Hepatocyte (in vitro differentiated cells): ENCODE results near the gene KLC3. TPM values are rescaled to one million over a fixed set of nuclear protein-coding genes. Genes with fewer than 3 reads are reported as not detected.

ENCODE experiments used
- DNase-seq: peaks from one replicate; pipeline ENCODE4 v3.0.0-alpha.2; 2016; ENCODE audit warnings: low spot score
- H2AFZ ChIP-seq: fragments of 200-600 bp; sonication (generic); 2 replicates; pipeline ENCODE4 v1.6.0; 2016; ENCODE audit warnings: antibody characterized with exemption, mild to moderate bottlenecking
- H3K27ac ChIP-seq: fragments of 200-600 bp; sonication (generic); 2 replicates; pipeline ENCODE4 v1.5.1; 2016; ENCODE audit warnings: mild to moderate bottlenecking
- H3K27me3 ChIP-seq: fragments of 200-600 bp; sonication (generic); 2 replicates; pipeline ENCODE4 v1.6.1; 2016
- H3K36me3 ChIP-seq: fragments of 200-600 bp; sonication (generic); replicated peaks from 2 replicates; pipeline ENCODE4 v1.5.1; 2016; ENCODE audit warnings: low read depth; ENCODE audit not compliant: insufficient read depth
- H3K4me1 ChIP-seq: fragments of 200-600 bp; sonication (generic); 2 replicates; pipeline ENCODE4 v1.5.1; 2016; ENCODE audit warnings: mild to moderate bottlenecking, moderate library complexity; ENCODE audit not compliant: insufficient read depth
- H3K4me2 ChIP-seq: fragments of 200-600 bp; sonication (generic); 2 replicates; pipeline ENCODE4 v1.6.0; 2016
- H3K4me3 ChIP-seq: fragments of 200-600 bp; sonication (generic); 2 replicates; pipeline ENCODE4 v1.5.1; 2016; ENCODE audit warnings: mild to moderate bottlenecking
- H3K79me2 ChIP-seq: fragments of 200-600 bp; sonication (generic); 2 replicates; pipeline ENCODE4 v1.6.0; 2017; ENCODE audit warnings: mild to moderate bottlenecking
- H3K9me2 ChIP-seq: fragments of 200-600 bp; sonication (generic); replicated peaks from 2 replicates; pipeline ENCODE4 v1.6.0; 2017; ENCODE audit warnings: mild to moderate bottlenecking; ENCODE audit not compliant: insufficient read depth
- H3K9me3 ChIP-seq: fragments of 200-600 bp; sonication (generic); 2 replicates; pipeline ENCODE4 v1.5.1; 2016; ENCODE audit warnings: low read depth, mild to moderate bottlenecking
- H4K20me1 ChIP-seq: fragments of 200-600 bp; sonication (generic); 2 replicates; pipeline ENCODE4 v1.6.0; 2016; ENCODE audit warnings: mild to moderate bottlenecking; ENCODE audit not compliant: insufficient read depth, poor library complexity, severe bottlenecking
- CTCF ChIP-seq: fragments of 200-600 bp; sonication (generic); IDR thresholded peaks from 2 replicates; pipeline ENCODE4 v1.5.1; 2016; ENCODE audit warnings: antibody characterized with exemption, mild to moderate bottlenecking; ENCODE audit not compliant: poor library complexity
- EZH2 ChIP-seq: fragments of 200-600 bp; sonication (generic); IDR thresholded peaks from 2 replicates; pipeline ENCODE4 v1.6.1; 2016; ENCODE audit warnings: antibody characterized with exemption, mild to moderate bottlenecking, borderline replicate concordance
- EZH2phosphoT487 ChIP-seq: fragments of 200-600 bp; sonication (generic); IDR thresholded peaks from one replicate; pipeline ENCODE4 v1.6.1; 2018; ENCODE audit warnings: antibody characterized with exemption, mild to moderate bottlenecking, low read depth, moderate library complexity; ENCODE audit not compliant: unreplicated experiment, severe bottlenecking
- WGBS: methylation state at CpG from one replicate; pipeline ENCODE4 v1.1.6; 2016; ENCODE audit warnings: low lambda C conversion rate; ENCODE audit errors: missing lambda C conversion rate; 5-methylcytosine and 5-hydroxymethylcytosine counted together
- polyA plus RNA-seq: library from polyadenylated mRNA; unstranded; fragments of >200 nt; fragmentation: Nextera tagmentation; extraction: Ambion mirVana; gene quantifications from 2 replicates; pipeline ENCODE4 v1.2.1, GENCODE V29; 2016
- total RNA-seq: library from RNA; depleted of rRNA; stranded (reverse); fragments of >200 nt; gene quantifications from 2 replicates; pipeline ENCODE4 v1.2.3, GENCODE V29; 2014

Gene KLC3
- total and polyA plus RNA-seq, 2 experiments from 2014 or later = 5.5 to 7.6 TPM

- Histone ChIP-seq H2AFZ (no peak overlapping the region), H3K27ac (no peak overlapping the region), H3K79me2 (no peaks in the 10 kb centered on the region), H4K20me1 (no peaks in the 10 kb centered on the region), H3K4me3 (no peak overlapping the region), H3K9me2 (no peaks in the 10 kb centered on the region), H3K4me1 (no peaks in the 10 kb centered on the region), H3K27me3 (no peaks in the 10 kb centered on the region), H3K9me3 (no peaks in the 10 kb centered on the region), H3K4me2 (no peak overlapping the region), H3K36me3 (no peaks in the 10 kb centered on the region)
- 97% methylated on average over 9 of the region's 9 CpGs for WGBS
- DNase-seq = no peak
- TF ChIP-seq CTCF = no peak
Observed at GRCh38 chr19:45355910-45356309, 15.4 kb downstream of the KLC3 start.

- no peak for DNase-seq
- TF ChIP-seq CTCF = no peak
- Histone ChIP-seq H3K4me1 (no peaks in the 10 kb centered on the region), H3K9me3 (no peaks in the 10 kb centered on the region), H4K20me1 (no peaks in the 10 kb centered on the region), H3K79me2 (no peaks in the 10 kb centered on the region), H3K27me3 (no peaks in the 10 kb centered on the region), H3K27ac (no peak overlapping the region), H3K36me3 (no peaks in the 10 kb centered on the region), H3K9me2 (no peaks in the 10 kb centered on the region), H3K4me2 (no peak overlapping the region), H2AFZ (no peak overlapping the region), H3K4me3 (no peak overlapping the region)
- 93% methylated on average over 20 of the region's 20 CpGs for WGBS
Observed at GRCh38 chr19:45356760-45357444, 16.4 kb downstream of the KLC3 start.

GRCh38 chr19:45357445-45357783, 16.9 kb downstream of the KLC3 start:
- no peak for TF ChIP-seq CTCF
- TF ChIP-seq EZH2 = no peak
- no peak for TF ChIP-seq EZH2phosphoT487
- no peak for DNase-seq
- H3K9me2 ChIP-seq = no peaks in the 10 kb centered on the region
- WGBS = 99% methylated on average over 11 of the region's 11 CpGs
- H4K20me1 ChIP-seq = no peaks in the 10 kb centered on the region
- no peak overlapping the region for H3K4me2 ChIP-seq
- no peaks in the 10 kb centered on the region for H3K9me3 ChIP-seq
- H3K4me3 ChIP-seq = no peak overlapping the region
- no peaks in the 10 kb centered on the region for H3K79me2 ChIP-seq
- no peaks in the 10 kb centered on the region for H3K4me1 ChIP-seq
- no peak overlapping the region for H2AFZ ChIP-seq
- H3K27me3 ChIP-seq = no peaks in the 10 kb centered on the region
- H3K27ac ChIP-seq = no peak overlapping the region
- H3K36me3 ChIP-seq = no peaks in the 10 kb centered on the region

GRCh38 chr19:45358213-45358792, 17.8 kb downstream of the KLC3 start:
- Histone ChIP-seq H3K9me3 (no peaks in the 10 kb centered on the region), H3K79me2 (no peaks in the 10 kb centered on the region), H3K4me1 (no peaks in the 10 kb centered on the region), H4K20me1 (no peaks in the 10 kb centered on the region), H3K36me3 (no peaks in the 10 kb centered on the region), H3K27me3 (no peaks in the 10 kb centered on the region), H3K9me2 (no peaks in the 10 kb centered on the region), H3K27ac (no peak overlapping the region), H2AFZ (no peak overlapping the region), H3K4me3 (no peak overlapping the region), H3K4me2 (no peak overlapping the region)
- DNase-seq = no peak
- no peak for TF ChIP-seq CTCF
- TF ChIP-seq EZH2phosphoT487 = no peak
- no peak for TF ChIP-seq EZH2
- WGBS = 95% methylated on average over 12 of the region's 12 CpGs
